Measurements from ENCODE around the gene RENBP. TPM values are rescaled to one million over a fixed set of nuclear protein-coding genes. Genes with fewer than 3 reads are reported as not detected.

RENBP gene
- total and polyA plus RNA-seq, 2 of the 13 experiments (the other 11 are each of a cell fraction or from before 2014, with no cell fraction given): 1.4 to 2.6 TPM

DNA sequence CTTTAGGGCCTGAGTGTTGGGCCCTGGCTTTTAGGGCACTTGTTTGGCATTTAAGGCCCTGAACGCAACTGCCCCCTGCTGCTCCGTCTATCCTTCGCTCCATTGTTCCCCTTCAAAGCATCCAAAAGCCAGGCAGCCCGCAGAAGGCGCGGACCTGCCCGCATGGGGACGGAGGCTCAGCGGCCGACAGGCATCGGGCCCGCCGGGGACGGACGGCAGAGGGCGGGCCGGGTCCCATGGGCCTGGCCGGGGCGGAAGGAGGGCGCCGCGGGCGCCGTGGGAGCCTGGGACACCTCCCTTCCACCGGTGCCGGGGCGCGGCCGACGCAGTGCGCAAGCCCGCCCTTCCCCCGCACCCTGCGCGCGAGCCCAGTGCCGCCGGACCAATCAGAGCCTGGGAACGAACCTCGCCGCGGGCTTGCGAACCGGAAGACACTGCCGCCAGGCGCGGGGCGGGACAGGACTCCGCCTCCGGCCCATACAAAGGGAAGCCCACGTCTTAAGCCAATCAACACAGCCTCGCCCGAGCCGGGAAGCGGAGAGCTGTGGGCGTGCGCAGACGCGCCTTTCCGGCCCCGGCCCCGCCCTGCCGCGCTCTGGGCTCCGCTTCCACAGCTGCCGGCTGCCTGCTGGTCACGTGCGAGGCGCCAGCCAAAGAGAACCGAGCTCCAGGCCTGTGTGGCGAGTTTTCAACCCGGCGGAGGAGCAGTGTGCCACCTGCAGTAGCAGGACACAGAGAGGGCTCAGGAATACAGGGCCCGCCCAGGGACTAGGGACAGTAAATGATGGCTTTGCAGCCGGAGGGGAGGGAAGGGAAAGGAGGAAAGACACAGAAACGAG lies 16.3 kb downstream of the RENBP start (continued):
- TF ChIP-seq ZNF251 (CRISPR knock-in tag; IDR thresholded peaks at IDR 0.05) (no peak), ZNF138 (CRISPR knock-in tag; IDR thresholded peaks at IDR 0.05; ENCODE audit: low read depth) (no peak), RBFOX2 (IDR thresholded peaks at IDR 0.05; ENCODE audit: low read depth, low read length) (peak; percentile 80), ZBTB3 (CRISPR knock-in tag; IDR thresholded peaks at IDR 0.05; ENCODE audit: borderline replicate concordance, low read depth) (no peak), ARID4A (CRISPR knock-in tag; IDR thresholded peaks at IDR 0.05; ENCODE audit: borderline replicate concordance) (peak; percentile 75; the same call in 1 of the 2 replicates), ATF7 (IDR thresholded peaks at IDR 0.05) (no peak), ATF7 (CRISPR knock-in tag; IDR thresholded peaks at IDR 0.05) (no peak), ZFP36L2 (CRISPR knock-in tag; IDR thresholded peaks at IDR 0.05) (no peak), ZNF496 (CRISPR knock-in tag; IDR thresholded peaks at IDR 0.05; ENCODE audit: insufficient replicate concordance) (no peak), ZNF850 (CRISPR knock-in tag; conservative IDR thresholded peaks at IDR 0.05) (no peak), TCF7 (IDR thresholded peaks at IDR 0.05; ENCODE audit: low read depth) (no peak), TFDP1 (CRISPR knock-in tag; IDR thresholded peaks at IDR 0.05; ENCODE audit: borderline replicate concordance) (peak; percentile 66; the same call in 1 of the 2 replicates), PHF8 (CRISPR knock-in tag; IDR thresholded peaks at IDR 0.05) (peak; percentile 63; the same call in 1 of the 2 replicates), ZNF33B (CRISPR knock-in tag; IDR thresholded peaks at IDR 0.05) (no peak), NR2F6 (IDR thresholded peaks at IDR 0.05) (no peak), NR2F6 (CRISPR knock-in tag; IDR thresholded peaks at IDR 0.05) (no peak), GABPB1 (CRISPR knock-in tag; IDR thresholded peaks at IDR 0.05) (peak; percentile 92), ATF1 (CRISPR knock-in tag; IDR thresholded peaks at IDR 0.05) (no peak), MIXL1 (CRISPR knock-in tag; IDR thresholded peaks at IDR 0.05) (no peak), CREB1 (IDR thresholded peaks at IDR 0.05) (0 out of 2 replicates have a peak, but pooled peaks have one; percentile 19), CREB1 (CRISPR knock-in tag; IDR thresholded peaks at IDR 0.05) (0 out of 2 replicates have a peak, but pooled peaks have one; percentile 38), ZNF292 (CRISPR knock-in tag; IDR thresholded peaks at IDR 0.05; ENCODE audit: borderline replicate concordance, low read depth) (no peak)
- TF ChIP-seq, protein P1, sequence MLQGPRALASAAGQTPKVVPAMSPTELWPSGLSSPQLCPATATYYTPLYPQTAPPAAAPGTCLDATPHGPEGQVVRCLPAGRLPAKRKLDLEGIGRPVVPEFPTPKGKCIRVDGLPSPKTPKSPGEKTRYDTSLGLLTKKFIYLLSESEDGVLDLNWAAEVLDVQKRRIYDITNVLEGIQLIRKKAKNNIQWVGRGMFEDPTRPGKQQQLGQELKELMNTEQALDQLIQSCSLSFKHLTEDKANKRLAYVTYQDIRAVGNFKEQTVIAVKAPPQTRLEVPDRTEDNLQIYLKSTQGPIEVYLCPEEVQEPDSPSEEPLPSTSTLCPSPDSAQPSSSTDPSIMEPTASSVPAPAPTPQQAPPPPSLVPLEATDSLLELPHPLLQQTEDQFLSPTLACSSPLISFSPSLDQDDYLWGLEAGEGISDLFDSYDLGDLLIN (CRISPR knock-in tag; IDR thresholded peaks at IDR 0.05; ENCODE audit: borderline replicate concordance): no peak

All from HepG2 (cell line).